ENCODE data around the gene SLC16A4.

DNA sequence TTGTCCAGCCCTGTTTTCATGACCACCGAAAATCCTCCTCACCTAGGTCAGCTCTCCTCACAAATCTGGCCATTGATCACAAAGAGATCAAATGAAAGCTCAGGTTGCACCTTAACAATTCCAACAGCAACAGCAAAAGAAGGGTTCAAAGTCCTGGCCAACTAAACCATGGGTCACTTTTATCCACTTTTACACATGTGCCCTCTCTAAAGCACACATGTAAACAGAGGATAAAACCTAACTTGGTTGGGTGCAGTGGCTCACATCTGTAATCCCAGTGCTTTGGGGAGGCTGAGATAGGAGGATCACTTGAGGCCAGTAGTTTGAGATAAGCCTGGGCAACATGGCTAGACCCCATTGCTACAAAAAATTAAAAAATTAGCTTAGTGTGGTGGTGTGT lies 55.6 kb downstream of the SLC16A4 start:
- TF ChIP-seq CTCF (IDR thresholded peaks at IDR 0.05), result no peak
- no peak for TF ChIP-seq REST (IDR thresholded peaks at IDR 0.05; ENCODE audit: insufficient read depth in 1 of 2, low read depth in 2 of 2, low read length in 1 of 2)
- TF ChIP-seq POLR2AphosphoS5 (IDR thresholded peaks at IDR 0.05; ENCODE audit: low read depth, low read length), result no peak
- no peak for TF ChIP-seq TCF7L2 (IDR thresholded peaks at IDR 0.05; ENCODE audit: low read depth, low read length)
